ENCODE measurements around the gene CDH23.

DNA sequence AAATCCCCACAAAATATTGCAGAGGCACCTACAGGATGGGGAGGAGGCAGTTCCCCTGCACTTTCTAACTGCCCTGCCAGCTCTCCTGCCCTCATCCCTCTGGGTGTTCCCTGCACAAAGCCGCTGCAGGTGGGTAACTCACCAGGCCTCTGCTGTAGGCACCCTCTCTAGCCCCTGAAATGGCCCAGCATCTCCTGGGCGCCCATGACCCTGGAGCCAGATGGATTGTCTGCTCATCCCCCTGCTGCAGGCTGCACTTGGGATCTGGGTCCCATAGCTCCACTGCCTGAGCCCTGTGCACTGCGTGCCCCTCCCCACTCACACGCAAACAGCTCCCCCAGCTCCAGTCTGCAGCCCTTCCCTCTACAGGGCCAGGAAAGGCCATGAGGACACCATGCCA lies 192.0 kb downstream of the CDH23 start:
- TF ChIP-seq, protein P1, sequence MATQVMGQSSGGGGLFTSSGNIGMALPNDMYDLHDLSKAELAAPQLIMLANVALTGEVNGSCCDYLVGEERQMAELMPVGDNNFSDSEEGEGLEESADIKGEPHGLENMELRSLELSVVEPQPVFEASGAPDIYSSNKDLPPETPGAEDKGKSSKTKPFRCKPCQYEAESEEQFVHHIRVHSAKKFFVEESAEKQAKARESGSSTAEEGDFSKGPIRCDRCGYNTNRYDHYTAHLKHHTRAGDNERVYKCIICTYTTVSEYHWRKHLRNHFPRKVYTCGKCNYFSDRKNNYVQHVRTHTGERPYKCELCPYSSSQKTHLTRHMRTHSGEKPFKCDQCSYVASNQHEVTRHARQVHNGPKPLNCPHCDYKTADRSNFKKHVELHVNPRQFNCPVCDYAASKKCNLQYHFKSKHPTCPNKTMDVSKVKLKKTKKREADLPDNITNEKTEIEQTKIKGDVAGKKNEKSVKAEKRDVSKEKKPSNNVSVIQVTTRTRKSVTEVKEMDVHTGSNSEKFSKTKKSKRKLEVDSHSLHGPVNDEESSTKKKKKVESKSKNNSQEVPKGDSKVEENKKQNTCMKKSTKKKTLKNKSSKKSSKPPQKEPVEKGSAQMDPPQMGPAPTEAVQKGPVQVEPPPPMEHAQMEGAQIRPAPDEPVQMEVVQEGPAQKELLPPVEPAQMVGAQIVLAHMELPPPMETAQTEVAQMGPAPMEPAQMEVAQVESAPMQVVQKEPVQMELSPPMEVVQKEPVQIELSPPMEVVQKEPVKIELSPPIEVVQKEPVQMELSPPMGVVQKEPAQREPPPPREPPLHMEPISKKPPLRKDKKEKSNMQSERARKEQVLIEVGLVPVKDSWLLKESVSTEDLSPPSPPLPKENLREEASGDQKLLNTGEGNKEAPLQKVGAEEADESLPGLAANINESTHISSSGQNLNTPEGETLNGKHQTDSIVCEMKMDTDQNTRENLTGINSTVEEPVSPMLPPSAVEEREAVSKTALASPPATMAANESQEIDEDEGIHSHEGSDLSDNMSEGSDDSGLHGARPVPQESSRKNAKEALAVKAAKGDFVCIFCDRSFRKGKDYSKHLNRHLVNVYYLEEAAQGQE (IDR thresholded peaks at IDR 0.05; ENCODE audit: insufficient read depth in 1 of 2, low read depth in 2 of 2, low read length in 2 of 2): no peak
- TF ChIP-seq POLR2AphosphoS5 (IDR thresholded peaks at IDR 0.05; ENCODE audit: low read depth, low read length) (no peak), SIN3A (IDR thresholded peaks at IDR 0.05; ENCODE audit: borderline replicate concordance, insufficient read depth, low read length) (no peak)
